ENCODE results near the gene ADAM23. TPM values are rescaled to one million over a fixed set of nuclear protein-coding genes. Genes with fewer than 3 reads are reported as not detected.
"Not testable (repeated sequence)": the region's sequence is repeated elsewhere in the genome, so short reads cannot be mapped to it uniquely, and the experiment has no call there.

The ADAM23 gene
- not detected in 2 replicates for total RNA-seq (2014; rRNA removed; shearing (Covaris generic))

GRCh38 chr2:206442833-206443734 is at the start of gene ADAM23:
Gene ADAM23 (plus strand): TSS chr2:206443532. CDS start chr2:206443867, 335 bp downstream.
- DNase-seq (ENCODE audit: low spot score) = no peak

- no peak for DNase-seq (ENCODE audit: low spot score)
Measured at GRCh38 chr2:206396211-206396610, 47.1 kb upstream of the ADAM23 start.

- DNase-seq (ENCODE audit: low spot score) = not testable (repeated sequence)
Measured at GRCh38 chr2:206402956-206403569, 40.3 kb upstream of the ADAM23 start.

GRCh38 chr2:206408323-206409320 is 34.7 kb upstream of the ADAM23 start:
- no peak for DNase-seq (ENCODE audit: low spot score)

- DNase-seq (ENCODE audit: low spot score) = no peak
Measured at GRCh38 chr2:206410714-206411113, 32.6 kb upstream of the ADAM23 start.

- DNase-seq (ENCODE audit: low spot score) = no peak
Measured at GRCh38 chr2:206415618-206416243, 27.6 kb upstream of the ADAM23 start.

GRCh38 chr2:206418968-206419367 is 24.4 kb upstream of the ADAM23 start:
- DNase-seq (ENCODE audit: low spot score) = no peak

GRCh38 chr2:206420721-206421120 is 22.6 kb upstream of the ADAM23 start:
- DNase-seq (ENCODE audit: low spot score) = no peak

- no peak for DNase-seq (ENCODE audit: low spot score)
Measured at GRCh38 chr2:206422493-206422892, 20.8 kb upstream of the ADAM23 start.

- DNase-seq (ENCODE audit: low spot score) = peak; percentile 19
Measured at GRCh38 chr2:206423147-206423546, 20.2 kb upstream of the ADAM23 start.

- no peak for DNase-seq (ENCODE audit: low spot score)
Measured at GRCh38 chr2:206424134-206424533, 19.2 kb upstream of the ADAM23 start.

- DNase-seq (ENCODE audit: low spot score) = no peak
Measured at GRCh38 chr2:206428783-206429182, 14.5 kb upstream of the ADAM23 start.

- no peak for DNase-seq (ENCODE audit: low spot score)
Measured at GRCh38 chr2:206430452-206430851, 12.9 kb upstream of the ADAM23 start.

GRCh38 chr2:206431439-206431838 is 11.9 kb upstream of the ADAM23 start:
- no peak for DNase-seq (ENCODE audit: low spot score)

GRCh38 chr2:206432193-206433082 is 10.9 kb upstream of the ADAM23 start:
- DNase-seq (ENCODE audit: low spot score) = no peak

GRCh38 chr2:206433190-206433589 is 10.1 kb upstream of the ADAM23 start:
- DNase-seq (ENCODE audit: low spot score) = no peak

GRCh38 chr2:206433686-206434085 is 9.6 kb upstream of the ADAM23 start:
- no peak for DNase-seq (ENCODE audit: low spot score)

- no peak for DNase-seq (ENCODE audit: low spot score)
Measured at GRCh38 chr2:206435742-206436141, 7.6 kb upstream of the ADAM23 start.

- DNase-seq (ENCODE audit: low spot score) = no peak
Measured at GRCh38 chr2:206438196-206438724, 5.1 kb upstream of the ADAM23 start.

- DNase-seq (ENCODE audit: low spot score) = no peak
Measured at GRCh38 chr2:206442474-206442832, 879 bp upstream of the ADAM23 start.

All from HT-29 (cell line).